ENCODE data around the gene PXMP2. TPM values are rescaled to one million over a fixed set of nuclear protein-coding genes. Genes with fewer than 3 reads are reported as not detected.

Gene PXMP2
- total RNA-seq, 1 donor from 2014 or later: 18.6 TPM

- H3K9me3 ChIP-seq (ENCODE audit: low read depth): no peaks in the 10 kb centered on the region
Observed at GRCh38 chr12:132648616-132649225, 38.7 kb upstream of the PXMP2 start.

GRCh38 chr12:132649226-132649945 lies 38.0 kb upstream of the PXMP2 start:
- Histone ChIP-seq H3K9ac (no peak overlapping the region), H3K4me2 (no peak overlapping the region), H4K20me1 (ENCODE audit: low read depth) (peaks cover 6% of the 10 kb centered on the region), H3K4me3 (no peak overlapping the region), H2AFZ (replicated peaks) (no peak overlapping the region), H3K9me3 (ENCODE audit: low read depth) (no peaks in the 10 kb centered on the region), H3K36me3 (peaks cover 7% of the 10 kb centered on the region), H3K27ac (no peak overlapping the region), H3K27me3 (no peaks in the 10 kb centered on the region), H3K4me1 (no peaks in the 10 kb centered on the region), H3K79me2 (ENCODE audit: low read depth) (no peaks in the 10 kb centered on the region), H3F3A (ENCODE audit: low read depth) (no peaks in the 10 kb centered on the region)
- TF ChIP-seq CTCF (IDR thresholded peaks at IDR 0.05) (no peak), EZH2phosphoT487 (IDR thresholded peaks at IDR 0.05) (no peak), EZH2 (IDR thresholded peaks at IDR 0.05) (no peak)
- no peaks in the 10 kb centered on the region for H3K9me3 Mint-ChIP-seq
- H3K36me3 Mint-ChIP-seq: peaks cover 39% of the 10 kb centered on the region
- no peaks in the 10 kb centered on the region for H3K4me1 Mint-ChIP-seq
- no peak for DNase-seq (ENCODE audit: low spot score)
- H3K4me3 Mint-ChIP-seq: no peak overlapping the region
- H3K27ac Mint-ChIP-seq: no peak overlapping the region
- peaks cover 6% of the 10 kb centered on the region for H3K27me3 Mint-ChIP-seq (ENCODE audit: insufficient read depth, low read depth)

More at GRCh38 chr12:132648616-132649225, 38.7 kb upstream of the PXMP2 start:
- H3K4me2 ChIP-seq: no peak overlapping the region
- no peak overlapping the region for H3K4me3 Mint-ChIP-seq
- H3K9me3 Mint-ChIP-seq: no peaks in the 10 kb centered on the region
- H3K79me2 ChIP-seq (ENCODE audit: low read depth): no peaks in the 10 kb centered on the region
- H3F3A ChIP-seq (ENCODE audit: low read depth): no peaks in the 10 kb centered on the region
- H3K27me3 Mint-ChIP-seq (ENCODE audit: insufficient read depth, low read depth): peaks cover 6% of the 10 kb centered on the region
- no peak for TF ChIP-seq EZH2phosphoT487 (IDR thresholded peaks at IDR 0.05)
- TF ChIP-seq CTCF (IDR thresholded peaks at IDR 0.05): no peak
- no peak for TF ChIP-seq EZH2 (IDR thresholded peaks at IDR 0.05)
- no peak overlapping the region for H3K4me3 ChIP-seq
- no peak overlapping the region for H3K27ac ChIP-seq
- no peaks in the 10 kb centered on the region for H3K4me1 Mint-ChIP-seq
- H3K36me3 ChIP-seq: peaks cover under 1% of the 10 kb centered on the region
- no peak overlapping the region for H3K9ac ChIP-seq
- no peaks in the 10 kb centered on the region for H3K27me3 ChIP-seq
- H2AFZ ChIP-seq (replicated peaks): no peak overlapping the region
- DNase-seq (ENCODE audit: low spot score): no peak
- peaks cover 41% of the 10 kb centered on the region for H3K36me3 Mint-ChIP-seq
- peaks cover 6% of the 10 kb centered on the region for H4K20me1 ChIP-seq (ENCODE audit: low read depth)
- no peaks in the 10 kb centered on the region for H3K4me1 ChIP-seq
- H3K27ac Mint-ChIP-seq: no peak overlapping the region

GRCh38 chr12:132651444-132652100 lies 35.8 kb upstream of the PXMP2 start:
- Histone ChIP-seq H3K9me3 (ENCODE audit: low read depth) (no peaks in the 10 kb centered on the region), H3K79me2 (ENCODE audit: low read depth) (no peaks in the 10 kb centered on the region), H4K20me1 (ENCODE audit: low read depth) (peaks cover 6% of the 10 kb centered on the region), H2AFZ (replicated peaks) (no peak overlapping the region), H3K4me1 (no peaks in the 10 kb centered on the region), H3K4me2 (no peak overlapping the region), H3K27me3 (no peaks in the 10 kb centered on the region), H3K9ac (no peak overlapping the region), H3K27ac (no peak overlapping the region), H3K4me3 (no peak overlapping the region), H3F3A (ENCODE audit: low read depth) (no peaks in the 10 kb centered on the region), H3K36me3 (peaks cover 11% of the 10 kb centered on the region)
- TF ChIP-seq EZH2 (IDR thresholded peaks at IDR 0.05): no peak
- no peak for TF ChIP-seq CTCF (IDR thresholded peaks at IDR 0.05)
- no peak for TF ChIP-seq EZH2phosphoT487 (IDR thresholded peaks at IDR 0.05)
- no peak for DNase-seq (ENCODE audit: low spot score)
- Mint-ChIP-seq H3K27me3 (ENCODE audit: insufficient read depth, low read depth) (peaks cover 2% of the 10 kb centered on the region), H3K4me3 (no peak overlapping the region), H3K4me1 (no peaks in the 10 kb centered on the region), H3K36me3 (peaks cover 37% of the 10 kb centered on the region), H3K27ac (no peak overlapping the region), H3K9me3 (no peaks in the 10 kb centered on the region)

Measured in neural progenitor cell (in vitro differentiated cells).